Thyroid gland (tissue), 4 donors: Measurements from ENCODE around the gene ZNF579.

Source experiments
- POLR2A ChIP-seq, 2 donors: fragments of 450-650 bp; IDR thresholded peaks; one replicate each; pipeline ENCODE4 v1.6.1; 2017; ENCODE audit warnings: antibody characterized with exemption in 2 of 2, mild to moderate bottlenecking in 2 of 2, moderate library complexity in 1 of 2
- TF ChIP-seq, protein P1 (sequence below), 6 experiments: fragments of 200-600 bp in 3 of 6; fragments of 450-650 bp in 3 of 6; sonication (generic) in 3 of 6; IDR thresholded peaks; one replicate each; pipeline ENCODE4 v1.5.1; 2016 to 2019; ENCODE audit warnings: antibody characterized with exemption in 6 of 6, mild to moderate bottlenecking in 2 of 6, inconsistent platforms in 1 of 6, moderate library complexity in 1 of 6

DNA sequence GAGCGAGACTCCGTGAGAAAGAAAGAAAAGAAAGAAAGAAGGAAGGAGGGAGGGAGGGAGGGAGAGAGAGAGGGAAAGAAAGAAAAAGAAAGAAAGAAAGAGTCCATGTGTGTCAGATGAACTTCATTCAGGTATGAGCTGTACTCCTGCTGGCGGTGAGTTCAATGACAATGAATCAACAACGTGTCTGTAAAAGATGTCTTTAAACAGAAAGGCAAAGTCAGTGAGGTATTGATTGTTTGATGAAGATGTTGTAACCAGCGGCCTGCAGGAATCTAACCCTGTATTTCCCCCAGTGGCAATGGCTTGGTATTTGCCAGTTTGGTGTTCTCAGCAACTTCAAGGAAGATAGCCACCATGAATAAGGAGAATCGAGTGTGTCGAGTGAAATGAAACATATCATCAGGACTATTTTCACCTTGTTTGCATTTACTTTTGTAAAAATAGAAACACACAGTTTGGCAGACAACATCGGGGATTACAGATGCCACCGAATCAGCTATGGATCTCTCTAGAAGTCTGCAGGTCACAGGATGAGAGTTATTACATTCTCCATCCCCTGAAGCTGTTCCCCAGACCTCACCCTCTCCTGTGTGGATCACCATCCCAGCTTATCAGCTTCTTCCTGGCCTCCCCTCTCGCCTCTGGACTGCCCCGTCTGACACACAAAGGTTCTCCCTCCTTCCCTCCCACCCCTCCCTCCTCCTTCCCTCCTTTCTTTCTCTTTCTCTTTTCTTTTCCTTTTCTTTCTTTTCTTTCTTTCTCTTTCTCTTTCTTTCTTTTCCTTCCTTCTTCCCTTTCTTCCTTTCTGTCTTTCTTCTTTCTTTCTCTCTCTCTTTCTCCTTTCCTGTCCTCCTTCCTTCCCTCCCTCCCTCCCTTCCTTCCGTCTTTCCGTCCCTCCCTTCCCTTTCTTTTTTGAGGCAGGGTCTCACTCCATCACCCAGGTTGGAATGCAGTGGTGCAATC is 27.1 kb downstream of the ZNF579 start:
- TF ChIP-seq, protein P1, sequence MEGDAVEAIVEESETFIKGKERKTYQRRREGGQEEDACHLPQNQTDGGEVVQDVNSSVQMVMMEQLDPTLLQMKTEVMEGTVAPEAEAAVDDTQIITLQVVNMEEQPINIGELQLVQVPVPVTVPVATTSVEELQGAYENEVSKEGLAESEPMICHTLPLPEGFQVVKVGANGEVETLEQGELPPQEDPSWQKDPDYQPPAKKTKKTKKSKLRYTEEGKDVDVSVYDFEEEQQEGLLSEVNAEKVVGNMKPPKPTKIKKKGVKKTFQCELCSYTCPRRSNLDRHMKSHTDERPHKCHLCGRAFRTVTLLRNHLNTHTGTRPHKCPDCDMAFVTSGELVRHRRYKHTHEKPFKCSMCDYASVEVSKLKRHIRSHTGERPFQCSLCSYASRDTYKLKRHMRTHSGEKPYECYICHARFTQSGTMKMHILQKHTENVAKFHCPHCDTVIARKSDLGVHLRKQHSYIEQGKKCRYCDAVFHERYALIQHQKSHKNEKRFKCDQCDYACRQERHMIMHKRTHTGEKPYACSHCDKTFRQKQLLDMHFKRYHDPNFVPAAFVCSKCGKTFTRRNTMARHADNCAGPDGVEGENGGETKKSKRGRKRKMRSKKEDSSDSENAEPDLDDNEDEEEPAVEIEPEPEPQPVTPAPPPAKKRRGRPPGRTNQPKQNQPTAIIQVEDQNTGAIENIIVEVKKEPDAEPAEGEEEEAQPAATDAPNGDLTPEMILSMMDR (IDR thresholded peaks at IDR 0.05) = no peak
- TF ChIP-seq POLR2A (IDR thresholded peaks at IDR 0.05) = no peak
